H1 (cell line): ENCODE results near the gene C1QTNF1. TPM values are rescaled to one million over a fixed set of nuclear protein-coding genes. Genes with fewer than 3 reads are reported as not detected.

ENCODE experiments used
- NANOG ChIP-seq: IDR thresholded peaks from 2 replicates; pipeline ENCODE4 v1.6.1; 2011; ENCODE audit warnings: low read length, low read depth, mild to moderate bottlenecking, inconsistent platforms; ENCODE audit not compliant: insufficient read depth, poor library complexity, severe bottlenecking
- POLR2A ChIP-seq, 2 experiments: IDR thresholded peaks; 1 replicate in 1 of 2; 2 replicates in 1 of 2; pipeline ENCODE4 v1.6.1; 2011; ENCODE audit warnings: low read depth in 2 of 2, low read length in 2 of 2, mild to moderate bottlenecking in 2 of 2; ENCODE audit errors: control extremely low read depth in 1 of 2
- SAP30 ChIP-seq: fragments of 300-600 bp; sonication (generic); IDR thresholded peaks from 2 replicates; pipeline ENCODE4 v1.7.1; 2012; ENCODE audit warnings: low read length, moderate library complexity, mild to moderate bottlenecking, inconsistent platforms; ENCODE audit not compliant: insufficient read depth, insufficient replicate concordance
- SP2 ChIP-seq: IDR thresholded peaks from 2 replicates; pipeline ENCODE4 v1.6.1; 2012; ENCODE audit warnings: mild to moderate bottlenecking, low read length, inconsistent platforms
- polyA plus RNA-seq, 7 experiments: library from polyadenylated mRNA; depleted of rRNA in 3 of 7; stranded (reverse) in 5 of 7; unstranded in 2 of 7; fragments of >200 nt in 5 of 7; fragments of 200-250 nt in 2 of 7; gene quantifications; 1 replicate in 5 of 7; 2 replicates in 1 of 7; 4 replicates in 1 of 7; pipeline versions ENCODE4 v1.2.1 to v1.2.3, GENCODE V29; 2011 to 2013; ENCODE audit warnings: missing spikeins in 2 of 7, mixed read lengths in 2 of 7
- total RNA-seq: library from RNA; stranded (reverse); fragmentation: NEBNext Ultra II Directional; extraction: Animal tissue kit (Norgen Biotek cat#: 25700); gene quantifications from 2 replicates; pipeline ENCODE4 v1.2.1, GENCODE V29; 2021

C1QTNF1 gene
- total and polyA plus RNA-seq, 2 of the 8 experiments (the other 6 are each of a cell fraction or from before 2014, with no cell fraction given) = 1.5 to 2.5 TPM

GRCh38 chr17:79027925-79028491 is 4.0 kb downstream of the C1QTNF1 start (continued):
- TF ChIP-seq POLR2A (IDR thresholded peaks at IDR 0.05; ENCODE audit: control extremely low read depth in 1 of 2, low read depth in 2 of 2, low read length in 2 of 2) (no peak), SP2 (no peak), NANOG (no peak), SAP30 (no peak)
